Myocyte (in vitro differentiated cells): ENCODE results near the gene MGA. TPM values are rescaled to one million over a fixed set of nuclear protein-coding genes. Genes with fewer than 3 reads are reported as not detected.
A peak's percentile ranks its signal among the peaks of the same experiment; 100 is the strongest.

Experiments
- DNase-seq: peaks from one replicate; pipeline ENCODE4 v3.0.0-alpha.2; 2012; ENCODE audit warnings: low read depth
- polyA plus RNA-seq: library from polyadenylated mRNA; unstranded; fragments of >200 nt; gene quantifications from one replicate; pipeline ENCODE4 v1.2.1, GENCODE V29; 2012; ENCODE audit warnings: missing spikeins
- total RNA-seq: library from RNA; depleted of rRNA; stranded (reverse); fragments of >200 nt; gene quantifications from 2 replicates; pipeline ENCODE4 v1.2.3, GENCODE V29; 2014

MGA gene
- 21.4 and 27.5 TPM in 2 replicates for total RNA-seq
- polyA plus RNA-seq: 4.0 TPM

- DNase-seq: peak; percentile 89
Measured at GRCh38 chr15:41660235-41661077, at the start of gene MGA. Gene MGA (plus strand): TSS chr15:41660405.

- no peak for DNase-seq
Measured at GRCh38 chr15:41620536-41621199, 39.5 kb upstream of the MGA start.

GRCh38 chr15:41621200-41622193, 38.7 kb upstream of the MGA start:
- peak; percentile 80 for DNase-seq

- DNase-seq: no peak
Measured at GRCh38 chr15:41622901-41623300, 37.3 kb upstream of the MGA start.

- DNase-seq: no peak
Measured at GRCh38 chr15:41627203-41627602, 33.0 kb upstream of the MGA start.

GRCh38 chr15:41629463-41629862, 30.7 kb upstream of the MGA start:
- DNase-seq: no peak

GRCh38 chr15:41629883-41630282, 30.3 kb upstream of the MGA start:
- no peak for DNase-seq

GRCh38 chr15:41630616-41631217, 29.5 kb upstream of the MGA start:
- DNase-seq: no peak

GRCh38 chr15:41631880-41632470, 28.2 kb upstream of the MGA start:
- no peak for DNase-seq

- no peak for DNase-seq
Measured at GRCh38 chr15:41633609-41634008, 26.6 kb upstream of the MGA start.

GRCh38 chr15:41634072-41634626, 26.1 kb upstream of the MGA start:
- no peak for DNase-seq

- no peak for DNase-seq
Measured at GRCh38 chr15:41637086-41637485, 23.1 kb upstream of the MGA start.

GRCh38 chr15:41640985-41641384, 19.2 kb upstream of the MGA start:
- no peak for DNase-seq

GRCh38 chr15:41647262-41647661, 12.9 kb upstream of the MGA start:
- DNase-seq: no peak

GRCh38 chr15:41648097-41648496, 12.1 kb upstream of the MGA start:
- no peak for DNase-seq

GRCh38 chr15:41648770-41649169, 11.4 kb upstream of the MGA start:
- DNase-seq: peak; percentile 3

GRCh38 chr15:41650806-41651205, 9.4 kb upstream of the MGA start:
- DNase-seq: no peak

- DNase-seq: no peak
Measured at GRCh38 chr15:41651373-41651772, 8.8 kb upstream of the MGA start.

GRCh38 chr15:41653760-41654159, 6.4 kb upstream of the MGA start:
- no peak for DNase-seq

GRCh38 chr15:41655716-41656115, 4.5 kb upstream of the MGA start:
- DNase-seq: peak; percentile 13
